ENCODE measurements around the gene ERP44.
A peak's percentile ranks its signal among the peaks of the same experiment; 100 is the strongest.
"Not testable (repeated sequence)": the region's sequence is repeated elsewhere in the genome, so short reads cannot be mapped to it uniquely, and the experiment has no call there.

Gene ERP44

DNA sequence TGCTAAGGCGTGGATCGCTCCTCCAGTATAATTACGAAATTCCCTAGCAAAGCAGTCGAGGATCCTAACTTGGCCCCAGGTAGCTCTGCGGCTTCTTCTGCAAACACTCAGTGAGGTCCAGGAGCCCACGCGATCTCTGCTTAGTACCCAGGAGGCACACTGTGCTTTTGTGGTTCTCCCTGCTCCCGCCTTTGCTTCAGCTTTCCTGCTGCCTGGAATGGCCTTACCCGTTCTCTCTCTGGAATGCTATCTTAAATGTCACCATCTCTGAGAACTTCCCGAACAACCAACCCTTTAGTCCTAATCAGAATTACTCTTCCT lies 882 bp upstream of the ERP44 start:
- DNase-seq (ENCODE audit: low read depth): no peak
- TF ChIP-seq CTCF (conservative IDR thresholded peaks at IDR 0.05; ENCODE audit: low read depth, low read length): no peak
- H3K4me3 ChIP-seq (ENCODE audit: low read length): peak overlapping the region; percentile 98

DNA sequence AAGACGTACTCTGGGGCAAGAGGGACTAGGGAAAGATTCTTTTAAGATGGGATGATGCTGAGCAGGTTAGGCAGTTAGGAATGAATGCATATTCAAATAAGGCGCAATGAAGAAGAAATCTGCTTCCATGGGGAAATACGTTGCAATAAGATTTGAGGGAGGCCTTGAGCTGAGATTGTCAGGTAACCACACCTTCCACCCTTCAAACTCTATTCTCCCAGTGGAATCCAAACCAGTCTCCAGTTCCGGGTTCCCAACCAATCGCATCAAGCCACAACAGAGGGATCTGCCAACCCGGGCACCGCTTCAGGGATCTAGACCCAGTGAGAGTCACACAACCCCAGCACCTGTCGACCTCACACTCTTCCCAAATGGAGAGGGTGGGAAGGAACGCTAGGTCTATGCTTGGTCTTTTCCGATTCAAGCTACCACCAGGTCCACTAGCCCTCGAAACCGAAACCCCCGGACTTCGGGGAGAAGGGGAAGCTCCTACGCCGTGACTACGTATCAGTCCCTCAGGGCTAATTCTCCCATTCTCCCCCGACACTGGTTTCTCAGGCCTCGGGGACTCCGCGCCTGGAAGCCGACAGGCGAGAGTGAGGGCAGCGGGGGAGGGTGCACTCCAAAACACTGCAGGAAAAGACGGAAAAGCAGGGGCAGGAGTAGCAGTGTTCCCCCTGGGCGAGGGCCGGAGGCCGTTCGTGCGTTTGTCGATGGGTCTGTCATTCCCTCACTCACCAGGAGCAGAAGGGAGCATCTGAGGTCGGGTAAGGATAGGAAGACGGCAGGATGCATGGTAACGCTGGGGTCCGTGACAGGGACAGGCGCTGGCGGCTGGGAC lies 534 bp downstream of the ERP44 start:
- DNase-seq (ENCODE audit: low read depth): no peak
- no peak for TF ChIP-seq CTCF (conservative IDR thresholded peaks at IDR 0.05; ENCODE audit: low read depth, low read length)
- peak overlapping the region; percentile 98 for H3K4me3 ChIP-seq (ENCODE audit: low read length)

GRCh38 chr9:100096378-100096916 lies 2.4 kb downstream of the ERP44 start:
- DNase-seq (ENCODE audit: low read depth): no peak
- no peak overlapping the region for H3K4me3 ChIP-seq (ENCODE audit: low read length)
- no peak for TF ChIP-seq CTCF (conservative IDR thresholded peaks at IDR 0.05; ENCODE audit: low read depth, low read length)

GRCh38 chr9:100094411-100094810 lies 4.4 kb downstream of the ERP44 start:
- not testable (repeated sequence) for H3K4me3 ChIP-seq (ENCODE audit: low read length); DNase-seq (ENCODE audit: low read depth)

- no peak for DNase-seq (ENCODE audit: low read depth)
- TF ChIP-seq CTCF (conservative IDR thresholded peaks at IDR 0.05; ENCODE audit: low read depth, low read length): no peak
- H3K4me3 ChIP-seq (ENCODE audit: low read length): no peak overlapping the region
Observed at GRCh38 chr9:100092066-100092465, 6.7 kb downstream of the ERP44 start.

GRCh38 chr9:100091650-100092049 lies 7.2 kb downstream of the ERP44 start:
- no peak for DNase-seq (ENCODE audit: low read depth)
- no peak for TF ChIP-seq CTCF (conservative IDR thresholded peaks at IDR 0.05; ENCODE audit: low read depth, low read length)
- H3K4me3 ChIP-seq (ENCODE audit: low read length): no peak overlapping the region

DNA sequence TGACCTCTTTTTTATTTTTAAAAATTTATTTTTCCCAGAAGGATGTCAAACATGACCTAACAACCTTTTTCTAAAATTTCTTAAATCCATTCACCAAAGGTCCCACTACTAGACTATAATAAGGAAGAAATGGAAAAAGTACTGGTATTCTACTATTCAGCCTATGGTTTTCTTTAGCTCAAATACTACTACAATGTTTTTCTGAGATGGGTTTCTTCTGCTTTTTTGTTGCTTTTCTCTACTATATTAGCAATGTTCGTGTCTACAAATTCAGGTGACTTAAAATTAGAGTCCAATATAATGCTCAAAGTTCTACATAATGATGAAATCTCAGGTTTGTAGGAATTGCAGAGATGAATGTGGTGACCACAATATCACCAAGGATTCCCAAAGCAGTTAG lies 7.9 kb downstream of the ERP44 start:
- no peak overlapping the region for H3K4me3 ChIP-seq (ENCODE audit: low read length)
- no peak for DNase-seq (ENCODE audit: low read depth)
- no peak for TF ChIP-seq CTCF (conservative IDR thresholded peaks at IDR 0.05; ENCODE audit: low read depth, low read length)
